HepG2 (cell line): ENCODE data around the gene GMCL2. TPM values are rescaled to one million over a fixed set of nuclear protein-coding genes. Genes with fewer than 3 reads are reported as not detected.

Source experiments
- ATRX ChIP-seq: sonication (generic); formaldehyde crosslinking; IDR thresholded peaks from 2 replicates; pipeline ENCODE4 v1.4.0; 2020; ENCODE audit warnings: missing genetic modification reagents, borderline replicate concordance
- GATAD2A ChIP-seq: IDR thresholded peaks from 2 replicates; pipeline ENCODE4 v1.6.1; 2016
- GPN1 ChIP-seq: sonication (generic); formaldehyde crosslinking; IDR thresholded peaks from 2 replicates; pipeline ENCODE4 v1.5.1; 2020; ENCODE audit warnings: missing genetic modification reagents, borderline replicate concordance
- IRF2 ChIP-seq: IDR thresholded peaks from 2 replicates; pipeline ENCODE4 v1.6.1; 2018; ENCODE audit warnings: missing genetic modification reagents, missing compliant biosample characterization
- PAF1 ChIP-seq: IDR thresholded peaks from 2 replicates; pipeline ENCODE4 v1.6.1; 2016; ENCODE audit warnings: missing genetic modification reagents, missing compliant biosample characterization
- SP1 ChIP-seq, 2 experiments: fragments of 450-650 bp in 1 of 2; sonication (generic) in 1 of 2; formaldehyde crosslinking in 1 of 2; IDR thresholded peaks; 2 replicates each; pipeline versions ENCODE4 v1.4.0 to v1.6.1; 2016 to 2020; ENCODE audit warnings: missing genetic modification reagents in 1 of 2
- TOPORS ChIP-seq: sonication (generic); formaldehyde crosslinking; IDR thresholded peaks from 2 replicates; pipeline ENCODE4 v1.8.0; 2023; ENCODE audit warnings: mild to moderate bottlenecking, missing genetic modification reagents
- ZNF660 ChIP-seq: sonication (generic); formaldehyde crosslinking; IDR thresholded peaks from 2 replicates; pipeline ENCODE4 v1.5.1; 2020; ENCODE audit warnings: mild to moderate bottlenecking, low read depth, missing genetic modification reagents, borderline replicate concordance
- ZNF746 ChIP-seq: sonication (generic); formaldehyde crosslinking; IDR thresholded peaks from 2 replicates; pipeline ENCODE4 v1.8.0; 2022; ENCODE audit warnings: mild to moderate bottlenecking, missing genetic modification reagents
- polyA plus RNA-seq, 8 experiments: library from polyadenylated mRNA; depleted of rRNA in 3 of 8; stranded (reverse) in 7 of 8; unstranded in 1 of 8; fragments of >200 nt; fragmentation: Illumina TruSeq in 4 of 8; extraction: Trizol in 4 of 8; gene quantifications; 2 replicates each; pipeline versions ENCODE4 v1.2.1 to v1.2.3, GENCODE V29; 2011 to 2016; ENCODE audit warnings: low read depth in 4 of 8, missing spikeins in 1 of 8, mixed read lengths in 1 of 8; ENCODE audit not compliant: insufficient read depth in 1 of 8
- total RNA-seq, 5 experiments: library from RNA; depleted of rRNA; stranded (reverse); fragments of >200 nt; fragmentation: Illumina TruSeq; extraction: Trizol; gene quantifications; 2 replicates each; pipeline ENCODE4 v1.2.3, GENCODE V29; 2016; ENCODE audit warnings: low read depth in 1 of 5
- TF ChIP-seq, protein P1 (sequence below), 2 experiments: sonication (generic) in 1 of 2; formaldehyde crosslinking in 1 of 2; IDR thresholded peaks; 2 replicates each; pipeline versions ENCODE4 v1.4.0 to v1.6.1; 2016 to 2020; ENCODE audit warnings: borderline replicate concordance in 1 of 2, low read depth in 1 of 2, mild to moderate bottlenecking in 1 of 2, missing genetic modification reagents in 1 of 2
- TF ChIP-seq, protein P2 (sequence below): sonication (generic); formaldehyde crosslinking; IDR thresholded peaks from 2 replicates; pipeline ENCODE4 v1.8.1; 2023; ENCODE audit warnings: mild to moderate bottlenecking, missing genetic modification reagents
- TF ChIP-seq, protein P3 (sequence below), 2 experiments: IDR thresholded peaks; 2 replicates each; pipeline ENCODE4 v1.6.1; 2011 to 2012; ENCODE audit warnings: low read length in 2 of 2, borderline replicate concordance in 1 of 2, low read depth in 1 of 2, mild to moderate bottlenecking in 1 of 2, moderate library complexity in 1 of 2
- TF ChIP-seq, protein P4 (sequence below): sonication (generic); formaldehyde crosslinking; conservative IDR thresholded peaks from 2 replicates; pipeline ENCODE4 v1.4.0; 2020; ENCODE audit warnings: missing genetic modification reagents
- TF ChIP-seq, protein P5 (sequence below): sonication (generic); formaldehyde crosslinking; IDR thresholded peaks from 2 replicates; pipeline ENCODE4 v1.5.1; 2020; ENCODE audit warnings: missing genetic modification reagents, mild to moderate bottlenecking, borderline replicate concordance
- TF ChIP-seq, protein P6 (sequence below): IDR thresholded peaks from 2 replicates; pipeline ENCODE4 v1.6.1; 2016; ENCODE audit warnings: low read depth

GMCL2 gene
- total and polyA plus RNA-seq, 2 of the 13 experiments (the other 11 are each of a cell fraction or from before 2014, with no cell fraction given), result 0.03 TPM; not detected in 1

DNA sequence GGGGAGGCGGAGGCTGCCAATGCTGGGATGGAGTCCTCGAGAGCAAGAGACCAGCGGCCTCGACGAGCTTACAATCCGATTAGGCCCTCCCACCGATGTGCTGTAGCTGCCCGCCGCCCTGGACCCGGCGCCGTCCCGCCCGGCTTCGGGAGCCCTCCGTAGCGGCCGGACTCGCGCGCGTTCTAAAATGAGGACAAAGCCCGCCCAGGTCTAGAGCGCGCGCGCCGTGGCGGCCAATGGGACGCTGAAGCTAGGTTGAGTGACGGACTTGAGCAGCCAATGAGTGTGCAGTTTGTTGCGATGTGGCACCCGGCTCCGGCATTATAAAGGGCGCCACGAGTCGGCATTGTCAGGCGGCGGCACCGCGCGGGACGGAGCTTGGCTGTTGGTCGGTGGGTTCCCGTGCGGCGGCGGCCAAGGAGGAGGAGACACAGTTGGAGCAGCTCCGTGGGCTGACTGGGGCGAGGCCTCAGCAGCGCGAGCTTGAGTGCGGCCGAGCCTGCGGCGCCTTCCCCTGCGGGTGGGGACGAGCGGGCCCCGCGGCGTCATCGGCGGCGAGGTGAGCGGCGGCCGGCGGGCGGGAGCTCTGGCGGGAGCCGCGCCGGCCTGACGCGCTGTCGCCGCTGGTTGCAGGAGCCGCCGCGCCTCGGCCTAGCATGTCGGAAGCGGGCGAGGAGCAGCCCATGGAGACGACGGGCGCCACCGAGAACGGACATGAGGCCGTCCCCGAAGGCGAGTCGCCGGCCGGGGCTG, 17.2 kb upstream of the GMCL2 start, which contains the start of gene HNRNPAB (continued):
- TF ChIP-seq TOPORS (CRISPR knock-in tag), result peak; percentile 85
- TF ChIP-seq GATAD2A (CRISPR knock-in tag), result no peak
- TF ChIP-seq, protein P1, sequence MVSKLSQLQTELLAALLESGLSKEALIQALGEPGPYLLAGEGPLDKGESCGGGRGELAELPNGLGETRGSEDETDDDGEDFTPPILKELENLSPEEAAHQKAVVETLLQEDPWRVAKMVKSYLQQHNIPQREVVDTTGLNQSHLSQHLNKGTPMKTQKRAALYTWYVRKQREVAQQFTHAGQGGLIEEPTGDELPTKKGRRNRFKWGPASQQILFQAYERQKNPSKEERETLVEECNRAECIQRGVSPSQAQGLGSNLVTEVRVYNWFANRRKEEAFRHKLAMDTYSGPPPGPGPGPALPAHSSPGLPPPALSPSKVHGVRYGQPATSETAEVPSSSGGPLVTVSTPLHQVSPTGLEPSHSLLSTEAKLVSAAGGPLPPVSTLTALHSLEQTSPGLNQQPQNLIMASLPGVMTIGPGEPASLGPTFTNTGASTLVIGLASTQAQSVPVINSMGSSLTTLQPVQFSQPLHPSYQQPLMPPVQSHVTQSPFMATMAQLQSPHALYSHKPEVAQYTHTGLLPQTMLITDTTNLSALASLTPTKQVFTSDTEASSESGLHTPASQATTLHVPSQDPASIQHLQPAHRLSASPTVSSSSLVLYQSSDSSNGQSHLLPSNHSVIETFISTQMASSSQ (IDR thresholded peaks at IDR 0.05; ENCODE audit: low read depth), result no peak
- TF ChIP-seq, protein P1 (CRISPR knock-in tag; IDR thresholded peaks at IDR 0.05; ENCODE audit: borderline replicate concordance), result peak; percentile 52; the same call in 1 of the 2 replicates
- TF ChIP-seq SP1 (IDR thresholded peaks at IDR 0.05), result no peak
- peak; percentile 76 for TF ChIP-seq SP1 (CRISPR knock-in tag; IDR thresholded peaks at IDR 0.05)
- TF ChIP-seq, protein P2, sequence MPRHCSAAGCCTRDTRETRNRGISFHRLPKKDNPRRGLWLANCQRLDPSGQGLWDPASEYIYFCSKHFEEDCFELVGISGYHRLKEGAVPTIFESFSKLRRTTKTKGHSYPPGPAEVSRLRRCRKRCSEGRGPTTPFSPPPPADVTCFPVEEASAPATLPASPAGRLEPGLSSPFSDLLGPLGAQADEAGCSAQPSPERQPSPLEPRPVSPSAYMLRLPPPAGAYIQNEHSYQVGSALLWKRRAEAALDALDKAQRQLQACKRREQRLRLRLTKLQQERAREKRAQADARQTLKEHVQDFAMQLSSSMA (CRISPR knock-in tag), result no peak
- TF ChIP-seq, protein P3, sequence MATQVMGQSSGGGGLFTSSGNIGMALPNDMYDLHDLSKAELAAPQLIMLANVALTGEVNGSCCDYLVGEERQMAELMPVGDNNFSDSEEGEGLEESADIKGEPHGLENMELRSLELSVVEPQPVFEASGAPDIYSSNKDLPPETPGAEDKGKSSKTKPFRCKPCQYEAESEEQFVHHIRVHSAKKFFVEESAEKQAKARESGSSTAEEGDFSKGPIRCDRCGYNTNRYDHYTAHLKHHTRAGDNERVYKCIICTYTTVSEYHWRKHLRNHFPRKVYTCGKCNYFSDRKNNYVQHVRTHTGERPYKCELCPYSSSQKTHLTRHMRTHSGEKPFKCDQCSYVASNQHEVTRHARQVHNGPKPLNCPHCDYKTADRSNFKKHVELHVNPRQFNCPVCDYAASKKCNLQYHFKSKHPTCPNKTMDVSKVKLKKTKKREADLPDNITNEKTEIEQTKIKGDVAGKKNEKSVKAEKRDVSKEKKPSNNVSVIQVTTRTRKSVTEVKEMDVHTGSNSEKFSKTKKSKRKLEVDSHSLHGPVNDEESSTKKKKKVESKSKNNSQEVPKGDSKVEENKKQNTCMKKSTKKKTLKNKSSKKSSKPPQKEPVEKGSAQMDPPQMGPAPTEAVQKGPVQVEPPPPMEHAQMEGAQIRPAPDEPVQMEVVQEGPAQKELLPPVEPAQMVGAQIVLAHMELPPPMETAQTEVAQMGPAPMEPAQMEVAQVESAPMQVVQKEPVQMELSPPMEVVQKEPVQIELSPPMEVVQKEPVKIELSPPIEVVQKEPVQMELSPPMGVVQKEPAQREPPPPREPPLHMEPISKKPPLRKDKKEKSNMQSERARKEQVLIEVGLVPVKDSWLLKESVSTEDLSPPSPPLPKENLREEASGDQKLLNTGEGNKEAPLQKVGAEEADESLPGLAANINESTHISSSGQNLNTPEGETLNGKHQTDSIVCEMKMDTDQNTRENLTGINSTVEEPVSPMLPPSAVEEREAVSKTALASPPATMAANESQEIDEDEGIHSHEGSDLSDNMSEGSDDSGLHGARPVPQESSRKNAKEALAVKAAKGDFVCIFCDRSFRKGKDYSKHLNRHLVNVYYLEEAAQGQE (IDR thresholded peaks at IDR 0.05; ENCODE audit: borderline replicate concordance in 1 of 2, low read depth in 1 of 2, low read length in 2 of 2), result no peak; a peak in 1 of 4 replicates
- TF ChIP-seq PAF1, result no peak
- TF ChIP-seq IRF2 (CRISPR knock-in tag), result peak; percentile 65
- TF ChIP-seq, protein P4, sequence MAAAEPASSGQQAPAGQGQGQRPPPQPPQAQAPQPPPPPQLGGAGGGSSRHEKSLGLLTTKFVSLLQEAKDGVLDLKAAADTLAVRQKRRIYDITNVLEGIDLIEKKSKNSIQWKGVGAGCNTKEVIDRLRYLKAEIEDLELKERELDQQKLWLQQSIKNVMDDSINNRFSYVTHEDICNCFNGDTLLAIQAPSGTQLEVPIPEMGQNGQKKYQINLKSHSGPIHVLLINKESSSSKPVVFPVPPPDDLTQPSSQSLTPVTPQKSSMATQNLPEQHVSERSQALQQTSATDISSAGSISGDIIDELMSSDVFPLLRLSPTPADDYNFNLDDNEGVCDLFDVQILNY (CRISPR knock-in tag), result peak; percentile 92
- TF ChIP-seq, protein P5, sequence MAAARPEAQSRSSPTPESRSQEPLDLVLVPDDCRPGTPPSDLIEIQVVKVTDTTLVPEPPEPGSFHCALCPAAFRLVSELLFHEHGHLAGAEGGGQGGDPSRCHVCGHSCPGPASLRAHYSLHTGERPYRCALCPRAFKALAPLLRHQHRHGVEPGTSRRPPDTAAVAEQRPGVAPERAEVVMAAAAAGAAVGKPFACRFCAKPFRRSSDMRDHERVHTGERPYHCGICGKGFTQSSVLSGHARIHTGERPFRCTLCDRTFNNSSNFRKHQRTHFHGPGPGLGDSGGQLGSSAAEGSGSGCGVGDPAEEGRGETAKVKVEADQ (CRISPR knock-in tag), result no peak
- TF ChIP-seq GPN1 (CRISPR knock-in tag), result no peak
- TF ChIP-seq ZNF746 (CRISPR knock-in tag), result peak; percentile 41; the same call in 1 of the 2 replicates
- no peak for TF ChIP-seq ATRX
- TF ChIP-seq, protein P6, sequence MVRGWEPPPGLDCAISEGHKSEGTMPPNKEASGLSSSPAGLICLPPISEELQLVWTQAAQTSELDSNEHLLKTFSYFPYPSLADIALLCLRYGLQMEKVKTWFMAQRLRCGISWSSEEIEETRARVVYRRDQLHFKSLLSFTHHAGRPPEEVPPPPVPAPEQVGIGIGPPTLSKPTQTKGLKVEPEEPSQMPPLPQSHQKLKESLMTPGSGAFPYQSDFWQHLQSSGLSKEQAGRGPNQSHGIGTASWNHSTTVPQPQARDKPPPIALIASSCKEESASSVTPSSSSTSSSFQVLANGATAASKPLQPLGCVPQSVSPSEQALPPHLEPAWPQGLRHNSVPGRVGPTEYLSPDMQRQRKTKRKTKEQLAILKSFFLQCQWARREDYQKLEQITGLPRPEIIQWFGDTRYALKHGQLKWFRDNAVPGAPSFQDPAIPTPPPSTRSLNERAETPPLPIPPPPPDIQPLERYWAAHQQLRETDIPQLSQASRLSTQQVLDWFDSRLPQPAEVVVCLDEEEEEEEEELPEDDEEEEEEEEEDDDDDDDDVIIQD (CRISPR knock-in tag), result no peak
- TF ChIP-seq ZNF660 (CRISPR knock-in tag), result no peak
